GM12878 (cell line): Measurements from ENCODE around the gene SURF6. TPM values are rescaled to one million over a fixed set of nuclear protein-coding genes. Genes with fewer than 3 reads are reported as not detected.

Source experiments
- ASH2L ChIP-seq: fragments of 300-600, 200-600 bp; sonication (generic); IDR thresholded peaks from 2 replicates; pipeline ENCODE4 v1.6.1; 2017; ENCODE audit warnings: low read depth, mild to moderate bottlenecking, borderline replicate concordance
- BCL11A ChIP-seq: IDR thresholded peaks from 2 replicates; pipeline ENCODE4 v1.6.1; 2011; ENCODE audit warnings: low read depth, low read length
- DPF2 ChIP-seq: fragments of 450-650 bp; IDR thresholded peaks from 2 replicates; pipeline ENCODE4 v1.6.1; 2017; ENCODE audit warnings: mild to moderate bottlenecking
- EP300 ChIP-seq, 2 experiments: fragments of 150-350 bp in 1 of 2; IDR thresholded peaks; 2 replicates each; pipeline ENCODE4 v1.6.1; 2011 to 2012; ENCODE audit warnings: low read depth in 2 of 2, low read length in 2 of 2, borderline replicate concordance in 1 of 2, improper control_type of control experiment in 1 of 2, inconsistent platforms in 1 of 2; ENCODE audit not compliant: control insufficient read depth in 1 of 2
- GATAD2B ChIP-seq: fragments of 450-650 bp; conservative IDR thresholded peaks from 2 replicates; pipeline ENCODE4 v1.6.1; 2017; ENCODE audit warnings: low read depth, mild to moderate bottlenecking, moderate library complexity
- HCFC1 ChIP-seq: fragments of 150-350 bp; IDR thresholded peaks from 2 replicates; pipeline ENCODE4 v1.6.1; 2014; ENCODE audit warnings: low read length
- IKZF1 ChIP-seq: fragments of 450-650 bp; conservative IDR thresholded peaks from 2 replicates; pipeline ENCODE4 v1.6.1; 2017; ENCODE audit warnings: antibody characterized with exemption, mild to moderate bottlenecking
- JUND ChIP-seq: IDR thresholded peaks from 2 replicates; pipeline ENCODE4 v1.6.1; 2012; ENCODE audit warnings: low read depth, mild to moderate bottlenecking, low read length, improper control_type of control experiment, moderate library complexity
- MAX ChIP-seq: IDR thresholded peaks from 2 replicates; pipeline ENCODE4 v1.6.1; 2012; ENCODE audit warnings: low read depth, low read length, improper control_type of control experiment
- NFXL1 ChIP-seq: fragments of 450-650 bp; IDR thresholded peaks from 2 replicates; pipeline ENCODE4 v1.6.1; 2017; ENCODE audit warnings: antibody characterized with exemption, mild to moderate bottlenecking, borderline replicate concordance
- NKRF ChIP-seq: fragments of 450-650 bp; conservative IDR thresholded peaks from 2 replicates; pipeline ENCODE4 v1.6.1; 2017; ENCODE audit warnings: mild to moderate bottlenecking, moderate library complexity
- NR2C2 ChIP-seq: IDR thresholded peaks from 2 replicates; pipeline ENCODE4 v1.6.1; 2011; ENCODE audit warnings: borderline replicate concordance, low read depth; ENCODE audit not compliant: control insufficient read depth, insufficient read length
- POLR2A ChIP-seq: IDR thresholded peaks from 2 replicates; pipeline ENCODE4 v1.6.1; 2011; ENCODE audit warnings: low read depth, mild to moderate bottlenecking, low read length
- POLR2AphosphoS2 ChIP-seq: IDR thresholded peaks from 2 replicates; pipeline ENCODE4 v1.6.1; 2011; ENCODE audit warnings: low read depth, mild to moderate bottlenecking, low read length, improper control_type of control experiment, moderate library complexity
- RELA ChIP-seq: fragments of 450-650 bp; IDR thresholded peaks from 2 replicates; pipeline ENCODE4 v1.8.0; 2014; ENCODE audit warnings: borderline replicate concordance; ENCODE audit not compliant: partially characterized antibody
- RUNX3 ChIP-seq: IDR thresholded peaks from 2 replicates; pipeline ENCODE4 v1.6.1; 2012; ENCODE audit warnings: low read length, inconsistent platforms
- SIN3A ChIP-seq: IDR thresholded peaks from 2 replicates; pipeline ENCODE4 v1.6.1; 2012; ENCODE audit warnings: low read depth, low read length, improper control_type of control experiment
- SMARCA5 ChIP-seq: fragments of 450-650 bp; IDR thresholded peaks from 2 replicates; pipeline ENCODE4 v1.6.1; 2017; ENCODE audit warnings: mild to moderate bottlenecking
- SP1 ChIP-seq: IDR thresholded peaks from one replicate; pipeline ENCODE4 v1.6.1; 2011; ENCODE audit warnings: low read depth, low read length
- SREBF1 ChIP-seq: IDR thresholded peaks from 2 replicates; pipeline ENCODE4 v1.6.1; 2012; ENCODE audit warnings: mild to moderate bottlenecking, low read length
- STAT1 ChIP-seq: fragments of 450-650 bp; conservative IDR thresholded peaks from 2 replicates; pipeline ENCODE4 v1.6.1; 2014; ENCODE audit warnings: antibody characterized with exemption, mild to moderate bottlenecking
- TAF1 ChIP-seq: IDR thresholded peaks from 2 replicates; pipeline ENCODE4 v1.6.1; 2011; ENCODE audit warnings: mild to moderate bottlenecking, low read depth, low read length, borderline replicate concordance
- TCF12 ChIP-seq: IDR thresholded peaks from 2 replicates; pipeline ENCODE4 v1.6.1; 2011; ENCODE audit warnings: low read depth, mild to moderate bottlenecking, low read length
- YY1 ChIP-seq: IDR thresholded peaks from 2 replicates; pipeline ENCODE4 v1.6.1; 2011; ENCODE audit warnings: low read depth, mild to moderate bottlenecking, low read length
- ZNF207 ChIP-seq: fragments of 450-650 bp; IDR thresholded peaks from 2 replicates; pipeline ENCODE4 v1.6.1; 2014; ENCODE audit warnings: antibody characterized with exemption, mild to moderate bottlenecking, borderline replicate concordance
- polyA plus RNA-seq, 11 experiments: library from polyadenylated mRNA; depleted of rRNA in 4 of 11; unstranded in 6 of 11; stranded (reverse) in 5 of 11; fragments of >200 nt; fragmentation: Nextera tagmentation in 4 of 11; fragmentation: Illumina TruSeq in 1 of 11; extraction: Ambion mirVana in 4 of 11; extraction: Trizol in 1 of 11; gene quantifications; 1 replicate in 1 of 11; 2 replicates in 10 of 11; pipeline versions ENCODE4 v1.2.1 to v1.2.3, GENCODE V29; 2011 to 2016; ENCODE audit warnings: inconsistent platforms in 2 of 11, missing spikeins in 2 of 11, low read depth in 1 of 11
- total RNA-seq, 4 experiments: library from RNA; depleted of rRNA in 3 of 4; stranded (reverse); fragments of >200 nt in 3 of 4; fragmentation: Illumina TruSeq in 1 of 4; extraction: Trizol in 1 of 4; gene quantifications; 2 replicates each; pipeline versions ENCODE4 v1.2.1 to v1.2.3, GENCODE V29; 2013 to 2021
- TF ChIP-seq, protein P1 (sequence below): fragments of 450-650 bp; IDR thresholded peaks from 2 replicates; pipeline ENCODE4 v1.6.1; 2017; ENCODE audit warnings: mild to moderate bottlenecking, moderate library complexity

Gene SURF6
- total and polyA plus RNA-seq, 10 of the 15 experiments (the other 5 are each of a cell fraction or from before 2014, with no cell fraction given): 2.2 to 27.2 (median 15.1) TPM

DNA sequence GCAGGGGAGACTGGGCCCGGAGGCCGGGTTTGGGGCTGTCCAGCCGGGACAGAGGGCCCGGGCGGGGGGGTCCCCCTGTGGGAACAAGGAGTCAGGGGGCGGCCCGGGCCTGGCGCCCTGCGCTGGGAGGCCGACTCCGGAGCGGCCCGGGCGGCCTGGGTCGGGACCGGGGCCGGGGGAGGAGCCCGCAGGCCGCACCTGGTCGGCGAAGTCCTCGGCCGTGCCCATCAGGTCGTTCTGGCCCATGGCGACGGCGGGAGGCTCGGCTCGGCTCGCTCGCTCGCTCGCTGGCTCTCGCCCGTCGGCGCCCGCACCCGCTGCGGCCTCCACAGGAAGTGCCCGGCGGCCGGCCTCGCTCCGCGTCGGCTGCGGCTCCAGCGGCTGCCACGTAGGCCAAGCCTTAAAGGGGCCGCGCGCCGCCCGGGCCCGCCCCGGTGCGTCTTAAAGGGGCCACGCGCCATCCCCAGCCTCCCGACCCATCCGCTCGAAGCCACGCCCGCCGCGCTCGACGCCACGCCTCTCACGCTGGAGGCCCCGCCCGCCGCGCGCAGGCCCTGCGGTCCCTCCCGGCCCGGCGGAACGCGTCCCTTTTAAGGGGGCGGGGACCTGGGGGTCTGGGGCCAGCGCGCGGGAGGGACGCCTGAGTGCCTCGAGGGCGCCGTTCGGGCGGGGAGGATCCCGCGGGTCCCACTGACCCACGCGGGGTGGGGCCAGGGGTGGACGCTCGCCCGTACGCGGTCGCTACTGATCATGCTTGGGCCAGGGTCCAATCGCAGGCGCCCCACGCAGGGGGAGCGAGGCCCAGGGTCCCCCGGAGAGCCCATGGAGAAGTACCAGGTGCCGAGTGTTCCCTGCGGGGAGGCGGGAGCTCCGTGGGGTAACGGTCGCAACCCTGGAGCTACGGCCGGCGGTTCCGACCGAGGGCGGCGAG, 40.0 kb upstream of the SURF6 start, which contains the start of the genes STKLD1 and SURF4 (continued):
- TF ChIP-seq, protein P1, sequence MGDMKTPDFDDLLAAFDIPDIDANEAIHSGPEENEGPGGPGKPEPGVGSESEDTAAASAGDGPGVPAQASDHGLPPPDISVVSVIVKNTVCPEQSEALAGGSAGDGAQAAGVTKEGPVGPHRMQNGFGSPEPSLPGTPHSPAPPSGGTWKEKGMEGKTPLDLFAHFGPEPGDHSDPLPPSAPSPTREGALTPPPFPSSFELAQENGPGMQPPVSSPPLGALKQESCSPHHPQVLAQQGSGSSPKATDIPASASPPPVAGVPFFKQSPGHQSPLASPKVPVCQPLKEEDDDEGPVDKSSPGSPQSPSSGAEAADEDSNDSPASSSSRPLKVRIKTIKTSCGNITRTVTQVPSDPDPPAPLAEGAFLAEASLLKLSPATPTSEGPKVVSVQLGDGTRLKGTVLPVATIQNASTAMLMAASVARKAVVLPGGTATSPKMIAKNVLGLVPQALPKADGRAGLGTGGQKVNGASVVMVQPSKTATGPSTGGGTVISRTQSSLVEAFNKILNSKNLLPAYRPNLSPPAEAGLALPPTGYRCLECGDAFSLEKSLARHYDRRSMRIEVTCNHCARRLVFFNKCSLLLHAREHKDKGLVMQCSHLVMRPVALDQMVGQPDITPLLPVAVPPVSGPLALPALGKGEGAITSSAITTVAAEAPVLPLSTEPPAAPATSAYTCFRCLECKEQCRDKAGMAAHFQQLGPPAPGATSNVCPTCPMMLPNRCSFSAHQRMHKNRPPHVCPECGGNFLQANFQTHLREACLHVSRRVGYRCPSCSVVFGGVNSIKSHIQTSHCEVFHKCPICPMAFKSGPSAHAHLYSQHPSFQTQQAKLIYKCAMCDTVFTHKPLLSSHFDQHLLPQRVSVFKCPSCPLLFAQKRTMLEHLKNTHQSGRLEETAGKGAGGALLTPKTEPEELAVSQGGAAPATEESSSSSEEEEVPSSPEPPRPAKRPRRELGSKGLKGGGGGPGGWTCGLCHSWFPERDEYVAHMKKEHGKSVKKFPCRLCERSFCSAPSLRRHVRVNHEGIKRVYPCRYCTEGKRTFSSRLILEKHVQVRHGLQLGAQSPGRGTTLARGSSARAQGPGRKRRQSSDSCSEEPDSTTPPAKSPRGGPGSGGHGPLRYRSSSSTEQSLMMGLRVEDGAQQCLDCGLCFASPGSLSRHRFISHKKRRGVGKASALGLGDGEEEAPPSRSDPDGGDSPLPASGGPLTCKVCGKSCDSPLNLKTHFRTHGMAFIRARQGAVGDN: peak; percentile 63; the same call in 1 of the 2 replicates
- TF ChIP-seq ZNF207: peak; percentile 68; the same call in 1 of the 2 replicates
- peak; percentile 54 for TF ChIP-seq RELA
- peak; percentile 90; the same call in 1 of the 2 replicates for TF ChIP-seq TAF1
- TF ChIP-seq NR2C2: no peak
- peak; percentile 84 for TF ChIP-seq MAX
- peak; percentile 89 for TF ChIP-seq DPF2
- peak; percentile 72; the same call in 1 of the 2 replicates for TF ChIP-seq ASH2L
- no peak for TF ChIP-seq JUND
- peak; percentile 79 for TF ChIP-seq SMARCA5
- 0 out of 2 replicates have a peak, but pooled peaks have one; percentile 54 for TF ChIP-seq STAT1
- peak; percentile 58 for TF ChIP-seq RUNX3
- peak; percentile 48; the same call in 1 of the 2 replicates for TF ChIP-seq TCF12
- TF ChIP-seq NKRF: peak; percentile 96; the same call in 1 of the 2 replicates
- TF ChIP-seq GATAD2B: peak; percentile 98
- peak; percentile 54 for TF ChIP-seq HCFC1
- peak; percentile 80 for TF ChIP-seq SIN3A
- no peak for TF ChIP-seq EP300 (IDR thresholded peaks at IDR 0.05; ENCODE audit: borderline replicate concordance in 1 of 2, control insufficient read depth in 1 of 2, low read depth in 2 of 2, low read length in 2 of 2)
- peak; percentile 67; the same call in 1 of the 2 replicates for TF ChIP-seq POLR2AphosphoS2
- peak; percentile 97 for TF ChIP-seq POLR2A
- peak; percentile 70 for TF ChIP-seq SP1
- no peak for TF ChIP-seq BCL11A
- no peak for TF ChIP-seq SREBF1
- TF ChIP-seq NFXL1: peak; percentile 76; the same call in 1 of the 2 replicates
- peak; percentile 86 for TF ChIP-seq IKZF1
- peak; percentile 68; the same call in 1 of the 2 replicates for TF ChIP-seq YY1
